H1 (cell line): ENCODE results near the gene GTF2IRD1. TPM values are rescaled to one million over a fixed set of nuclear protein-coding genes. Genes with fewer than 3 reads are reported as not detected.

Experiments used
- KDM5A ChIP-seq: fragments of 200-600 bp; IDR thresholded peaks from 2 replicates; pipeline ENCODE4 v1.7.1; 2012; ENCODE audit warnings: mild to moderate bottlenecking, low read length, inconsistent platforms, mixed read lengths
- NRF1 ChIP-seq: IDR thresholded peaks from 2 replicates; pipeline ENCODE4 v1.6.1; 2011; ENCODE audit warnings: mild to moderate bottlenecking, low read depth, low read length, improper control_type of control experiment
- POLR2AphosphoS5 ChIP-seq: IDR thresholded peaks from 2 replicates; pipeline ENCODE4 v1.6.1; 2011; ENCODE audit warnings: low read depth, low read length
- RAD21 ChIP-seq, 2 experiments: IDR thresholded peaks in 1 of 2; conservative IDR thresholded peaks in 1 of 2; 2 replicates each; pipeline ENCODE4 v1.6.1; 2011; ENCODE audit warnings: low read depth in 2 of 2, low read length in 2 of 2, improper control_type of control experiment in 1 of 2, inconsistent platforms in 1 of 2, mild to moderate bottlenecking in 1 of 2, moderate library complexity in 1 of 2
- RXRA ChIP-seq: IDR thresholded peaks from 2 replicates; pipeline ENCODE4 v1.6.1; 2011; ENCODE audit warnings: low read depth, mild to moderate bottlenecking, low read length, moderate library complexity; ENCODE audit not compliant: insufficient read depth
- SIN3A ChIP-seq, 2 experiments: IDR thresholded peaks in 1 of 2; conservative IDR thresholded peaks in 1 of 2; 2 replicates each; pipeline ENCODE4 v1.6.1; 2011 to 2012; ENCODE audit warnings: low read length in 2 of 2, improper control_type of control experiment in 1 of 2, low read depth in 1 of 2, mild to moderate bottlenecking in 1 of 2
- TAF1 ChIP-seq: IDR thresholded peaks from 2 replicates; pipeline ENCODE4 v1.6.1; 2011; ENCODE audit warnings: mild to moderate bottlenecking, low read depth, low read length
- polyA plus RNA-seq, 7 experiments: library from polyadenylated mRNA; depleted of rRNA in 3 of 7; stranded (reverse) in 5 of 7; unstranded in 2 of 7; fragments of >200 nt in 5 of 7; fragments of 200-250 nt in 2 of 7; gene quantifications; 1 replicate in 5 of 7; 2 replicates in 1 of 7; 4 replicates in 1 of 7; pipeline versions ENCODE4 v1.2.1 to v1.2.3, GENCODE V29; 2011 to 2013; ENCODE audit warnings: missing spikeins in 2 of 7, mixed read lengths in 2 of 7
- total RNA-seq: library from RNA; stranded (reverse); fragmentation: NEBNext Ultra II Directional; extraction: Animal tissue kit (Norgen Biotek cat#: 25700); gene quantifications from 2 replicates; pipeline ENCODE4 v1.2.1, GENCODE V29; 2021
- TF ChIP-seq, protein P1 (sequence below): IDR thresholded peaks from 2 replicates; pipeline ENCODE4 v1.6.1; 2012; ENCODE audit warnings: inconsistent platforms

Gene GTF2IRD1
- total and polyA plus RNA-seq, 2 of the 8 experiments (the other 6 are each of a cell fraction or from before 2014, with no cell fraction given): 27.4 to 45.4 TPM

DNA sequence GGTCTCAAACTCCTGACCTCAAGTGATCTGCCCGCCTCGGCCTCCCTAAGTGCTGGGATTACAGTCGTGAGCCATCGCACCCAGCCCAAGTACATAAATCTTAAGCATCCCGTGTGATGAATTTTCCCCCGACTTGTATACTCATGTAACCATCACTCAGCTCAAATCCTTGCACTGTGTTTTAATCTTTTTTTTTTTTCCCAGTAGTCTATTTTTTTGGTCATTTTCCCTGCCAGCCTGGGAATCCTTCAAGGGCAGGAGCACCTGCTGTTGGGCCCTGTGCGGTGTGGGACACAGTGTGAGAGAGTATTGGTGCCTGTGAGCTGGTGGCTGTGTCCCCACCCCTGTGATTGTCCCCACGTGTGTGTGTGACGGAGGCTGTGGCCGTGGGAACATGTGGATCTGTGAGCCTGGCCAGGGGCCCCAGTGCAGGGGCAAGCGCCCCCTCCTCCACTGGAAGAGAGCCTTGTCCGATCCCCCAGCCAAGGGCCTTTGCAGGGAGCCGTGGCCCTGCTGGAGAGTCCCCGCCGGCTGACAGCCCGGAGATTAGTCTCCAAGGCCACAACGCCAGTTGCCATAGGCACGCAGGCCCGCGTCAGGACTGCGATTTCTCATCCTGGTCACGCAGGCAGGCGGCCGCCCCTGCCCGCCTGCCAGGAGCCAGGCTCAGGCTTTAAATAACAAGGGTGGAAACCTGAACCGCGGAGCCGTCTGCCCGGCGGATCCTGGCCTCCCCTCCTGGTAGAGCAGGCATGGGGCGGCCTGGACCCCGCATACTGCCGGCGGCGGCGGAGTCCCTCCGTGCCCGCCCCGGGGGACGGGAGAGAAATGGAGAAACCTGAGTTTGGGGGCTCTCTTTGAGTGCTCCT is 26.5 kb downstream of the GTF2IRD1 start (continued):
- TF ChIP-seq KDM5A: no peak
- TF ChIP-seq POLR2AphosphoS5: no peak
- TF ChIP-seq SIN3A (conservative IDR thresholded peaks at IDR 0.05 in 1 of 2, IDR thresholded peaks at IDR 0.05 in 1 of 2; ENCODE audit: low read depth in 1 of 2, low read length in 2 of 2): peak; percentile 81 to 95; a peak in 2 of 4 replicates
- TF ChIP-seq RAD21 (IDR thresholded peaks at IDR 0.05 in 1 of 2, conservative IDR thresholded peaks at IDR 0.05 in 1 of 2; ENCODE audit: low read depth in 2 of 2, low read length in 2 of 2): peak in 1 of 2 experiments; percentile 14; a peak in 2 of 4 replicates
- TF ChIP-seq, protein P1, sequence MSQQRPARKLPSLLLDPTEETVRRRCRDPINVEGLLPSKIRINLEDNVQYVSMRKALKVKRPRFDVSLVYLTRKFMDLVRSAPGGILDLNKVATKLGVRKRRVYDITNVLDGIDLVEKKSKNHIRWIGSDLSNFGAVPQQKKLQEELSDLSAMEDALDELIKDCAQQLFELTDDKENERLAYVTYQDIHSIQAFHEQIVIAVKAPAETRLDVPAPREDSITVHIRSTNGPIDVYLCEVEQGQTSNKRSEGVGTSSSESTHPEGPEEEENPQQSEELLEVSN: no peak
- no peak for TF ChIP-seq NRF1
- TF ChIP-seq TAF1: 0 out of 2 replicates have a peak, but pooled peaks have one; percentile 27
- TF ChIP-seq RXRA: no peak
